Measurements from ENCODE around the gene MTRF1.
"Not testable (repeated sequence)": the region's sequence is repeated elsewhere in the genome, so short reads cannot be mapped to it uniquely, and the experiment has no call there.

The MTRF1 gene

GRCh38 chr13:41178040-41178439 is 85.3 kb downstream of the MTRF1 start:
- H3K36me3 ChIP-seq (ENCODE audit: insufficient read depth, low read length), result no peaks in the 10 kb centered on the region; the same call in 1 of the 2 replicates
- no peak overlapping the region for H2AFZ ChIP-seq (ENCODE audit: low read depth, low read length)
- DNase-seq (no peak), ATAC-seq (ENCODE audit: insufficient read depth, low read depth) (no peak)
- H4K20me1 ChIP-seq (ENCODE audit: insufficient read depth, low read length), result no peaks in the 10 kb centered on the region
- peaks cover 17% of the 10 kb centered on the region for H3K9me3 ChIP-seq (ENCODE audit: insufficient read depth, low read length, severe bottlenecking)
- no peaks in the 10 kb centered on the region for H3K4me1 ChIP-seq (ENCODE audit: insufficient read depth, low read length)
- H3K4me2 ChIP-seq (ENCODE audit: insufficient read depth, low read length), result no peak overlapping the region
- no peak overlapping the region for H3K27ac ChIP-seq (ENCODE audit: low read length)
- H3K4me3 ChIP-seq (ENCODE audit: low read depth in 1 of 2, low read length in 2 of 2), result no peak overlapping the region
- H3K9ac ChIP-seq (ENCODE audit: low read depth, low read length), result no peak overlapping the region
- H3K27me3 ChIP-seq (ENCODE audit: insufficient read depth, low read length, poor library complexity), result no peaks in the 10 kb centered on the region
- H3K79me2 ChIP-seq (ENCODE audit: insufficient read depth, low read length), result no peaks in the 10 kb centered on the region
- TF ChIP-seq CTCF (IDR thresholded peaks at IDR 0.05; ENCODE audit: borderline replicate concordance, extremely low read depth, low read length, poor library complexity, severe bottlenecking) (no peak), EZH2 (IDR thresholded peaks at IDR 0.05; ENCODE audit: borderline replicate concordance, low read depth, low read length, severe bottlenecking) (no peak)

- H3K4me2 ChIP-seq (ENCODE audit: insufficient read depth, low read length), result no peak overlapping the region
- TF ChIP-seq CTCF (IDR thresholded peaks at IDR 0.05; ENCODE audit: borderline replicate concordance, extremely low read depth, low read length, poor library complexity, severe bottlenecking), result no peak
- TF ChIP-seq EZH2 (IDR thresholded peaks at IDR 0.05; ENCODE audit: borderline replicate concordance, low read depth, low read length, severe bottlenecking), result no peak
- no peak overlapping the region for H3K9ac ChIP-seq (ENCODE audit: low read depth, low read length)
- no peaks in the 10 kb centered on the region for H3K27me3 ChIP-seq (ENCODE audit: insufficient read depth, low read length, poor library complexity)
- H3K4me3 ChIP-seq (ENCODE audit: low read depth in 1 of 2, low read length in 2 of 2), result no peak overlapping the region
- no peak overlapping the region for H2AFZ ChIP-seq (ENCODE audit: low read depth, low read length)
- H3K4me1 ChIP-seq (ENCODE audit: insufficient read depth, low read length), result no peaks in the 10 kb centered on the region
- ATAC-seq (ENCODE audit: insufficient read depth, low read depth) (no peak), DNase-seq (no peak)
- H3K27ac ChIP-seq (ENCODE audit: low read length), result no peak overlapping the region
- no peaks in the 10 kb centered on the region for H3K79me2 ChIP-seq (ENCODE audit: insufficient read depth, low read length)
- peaks cover 17% of the 10 kb centered on the region for H3K9me3 ChIP-seq (ENCODE audit: insufficient read depth, low read length, severe bottlenecking)
- no peaks in the 10 kb centered on the region for H4K20me1 ChIP-seq (ENCODE audit: insufficient read depth, low read length)
- H3K36me3 ChIP-seq (ENCODE audit: insufficient read depth, low read length), result no peaks in the 10 kb centered on the region; the same call in 1 of the 2 replicates
Measured at GRCh38 chr13:41177616-41178015, 85.8 kb downstream of the MTRF1 start.

GRCh38 chr13:41175576-41175975 is 87.8 kb downstream of the MTRF1 start:
- H3K9me3 ChIP-seq (ENCODE audit: insufficient read depth, low read length, severe bottlenecking), result peaks cover 17% of the 10 kb centered on the region
- H3K4me1 ChIP-seq (ENCODE audit: insufficient read depth, low read length); H3K79me2 ChIP-seq (ENCODE audit: insufficient read depth, low read length); H3K36me3 ChIP-seq (ENCODE audit: insufficient read depth, low read length); H4K20me1 ChIP-seq (ENCODE audit: insufficient read depth, low read length); ATAC-seq (ENCODE audit: insufficient read depth, low read depth); H3K27ac ChIP-seq (ENCODE audit: low read length); H3K4me3 ChIP-seq (ENCODE audit: low read depth in 1 of 2, low read length in 2 of 2); H3K4me2 ChIP-seq (ENCODE audit: insufficient read depth, low read length); H3K27me3 ChIP-seq (ENCODE audit: insufficient read depth, low read length, poor library complexity); H2AFZ ChIP-seq (ENCODE audit: low read depth, low read length); H3K9ac ChIP-seq (ENCODE audit: low read depth, low read length); DNase-seq: not testable (repeated sequence)
